Measurements from ENCODE around the gene LIN28A. TPM values are rescaled to one million over a fixed set of nuclear protein-coding genes. Genes with fewer than 3 reads are reported as not detected.

The LIN28A gene
- total RNA-seq, 6 experiments from 2014 or later: 0.09 TPM; not detected in 5

DNA sequence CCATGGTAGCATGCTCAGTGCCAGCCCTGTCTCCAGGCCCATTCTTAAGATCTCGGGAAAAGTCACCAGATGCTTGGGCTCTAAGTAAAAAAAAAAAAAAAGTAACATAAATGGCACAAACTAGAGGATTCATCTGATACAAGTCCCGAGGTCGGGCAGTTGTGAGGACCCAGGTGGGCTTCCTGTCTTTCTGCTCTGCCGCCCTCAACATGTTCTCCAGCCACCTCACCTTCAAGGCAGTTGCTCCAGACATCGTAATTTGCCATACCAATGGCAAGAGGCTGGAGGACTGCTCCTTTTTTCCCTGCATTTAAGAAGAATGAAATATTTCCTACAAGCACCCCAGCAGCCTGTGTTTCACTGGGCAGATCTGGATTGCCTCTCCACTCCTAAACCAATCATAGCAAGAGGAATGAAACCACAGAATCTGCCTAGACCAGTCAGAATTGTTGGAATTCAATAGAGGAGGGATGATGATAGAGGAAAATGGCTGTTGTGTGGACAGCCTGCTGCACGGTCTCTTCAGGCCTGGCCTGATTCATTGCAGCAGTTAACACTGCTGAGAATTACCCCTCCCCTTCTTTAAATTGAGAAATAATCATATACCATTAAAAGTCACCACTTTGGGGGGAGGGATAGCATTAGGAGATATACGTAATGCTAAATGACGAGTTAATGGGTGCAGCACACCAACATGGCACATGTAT lies 67.0 kb downstream of the LIN28A start:
- peaks cover 0 to 17% (median 4%) of the 10 kb centered on the region in 4 donors for H3K4me1 ChIP-seq
- H3K9me3 ChIP-seq: no peaks in the 10 kb centered on the region
- ATAC-seq (no peak), DNase-seq (no peak)
- H3K27me3 ChIP-seq: no peaks in the 10 kb centered on the region
- H3K27ac ChIP-seq: no peak overlapping the region
- intact Hi-C loops (cut with DNase I): no loop called here
- WGBS (ENCODE audit: insufficient coverage, low coverage, low lambda C conversion rate, missing lambda C conversion rate): 83% methylated on average over 8 of the region's 8 CpGs
- TF ChIP-seq, protein P1, sequence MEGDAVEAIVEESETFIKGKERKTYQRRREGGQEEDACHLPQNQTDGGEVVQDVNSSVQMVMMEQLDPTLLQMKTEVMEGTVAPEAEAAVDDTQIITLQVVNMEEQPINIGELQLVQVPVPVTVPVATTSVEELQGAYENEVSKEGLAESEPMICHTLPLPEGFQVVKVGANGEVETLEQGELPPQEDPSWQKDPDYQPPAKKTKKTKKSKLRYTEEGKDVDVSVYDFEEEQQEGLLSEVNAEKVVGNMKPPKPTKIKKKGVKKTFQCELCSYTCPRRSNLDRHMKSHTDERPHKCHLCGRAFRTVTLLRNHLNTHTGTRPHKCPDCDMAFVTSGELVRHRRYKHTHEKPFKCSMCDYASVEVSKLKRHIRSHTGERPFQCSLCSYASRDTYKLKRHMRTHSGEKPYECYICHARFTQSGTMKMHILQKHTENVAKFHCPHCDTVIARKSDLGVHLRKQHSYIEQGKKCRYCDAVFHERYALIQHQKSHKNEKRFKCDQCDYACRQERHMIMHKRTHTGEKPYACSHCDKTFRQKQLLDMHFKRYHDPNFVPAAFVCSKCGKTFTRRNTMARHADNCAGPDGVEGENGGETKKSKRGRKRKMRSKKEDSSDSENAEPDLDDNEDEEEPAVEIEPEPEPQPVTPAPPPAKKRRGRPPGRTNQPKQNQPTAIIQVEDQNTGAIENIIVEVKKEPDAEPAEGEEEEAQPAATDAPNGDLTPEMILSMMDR (IDR thresholded peaks at IDR 0.05): no peak
- no peak for TF ChIP-seq POLR2A (IDR thresholded peaks at IDR 0.05)
- H3K4me3 ChIP-seq: no peak overlapping the region
- peaks cover 0 to 35% (median under 1%) of the 10 kb centered on the region in 4 donors for H3K36me3 ChIP-seq

DNA sequence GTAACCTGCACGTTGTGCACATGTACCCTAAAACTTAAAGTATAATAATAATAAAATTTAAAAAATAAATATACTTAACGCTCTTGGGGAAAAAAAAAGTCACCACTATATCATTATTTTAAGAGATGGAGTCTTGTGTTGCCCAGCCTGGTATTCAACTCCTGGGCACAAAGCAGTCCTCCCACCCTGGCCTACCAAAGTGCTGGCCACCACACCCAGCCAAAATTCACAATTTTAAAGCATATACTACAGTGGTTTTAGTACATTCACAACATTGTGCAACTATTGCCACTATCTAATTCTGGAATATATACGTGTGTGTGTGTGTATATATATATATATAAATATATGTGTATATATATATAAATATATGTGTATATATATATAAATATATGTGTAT lies 67.5 kb downstream of the LIN28A start:
- Histone ChIP-seq H3K9me3 (no peaks in the 10 kb centered on the region), H3K27ac (no peak overlapping the region), H3K4me3 (no peak overlapping the region), H3K27me3 (no peaks in the 10 kb centered on the region), H3K36me3 (peaks cover 0 to 35% (median under 1%) of the 10 kb centered on the region in 4 donors), H3K4me1 (peaks cover 0 to 17% (median 4%) of the 10 kb centered on the region in 4 donors)
- intact Hi-C loops (cut with DNase I): no loop called here
- no peak for TF ChIP-seq POLR2A (IDR thresholded peaks at IDR 0.05)
- TF ChIP-seq, protein P1 (IDR thresholded peaks at IDR 0.05): no peak
- WGBS (ENCODE audit: insufficient coverage, low coverage, low lambda C conversion rate, missing lambda C conversion rate): 83% methylated on average over 3 of the region's 3 CpGs
- ATAC-seq: no peak
- DNase-seq: no peak

DNA sequence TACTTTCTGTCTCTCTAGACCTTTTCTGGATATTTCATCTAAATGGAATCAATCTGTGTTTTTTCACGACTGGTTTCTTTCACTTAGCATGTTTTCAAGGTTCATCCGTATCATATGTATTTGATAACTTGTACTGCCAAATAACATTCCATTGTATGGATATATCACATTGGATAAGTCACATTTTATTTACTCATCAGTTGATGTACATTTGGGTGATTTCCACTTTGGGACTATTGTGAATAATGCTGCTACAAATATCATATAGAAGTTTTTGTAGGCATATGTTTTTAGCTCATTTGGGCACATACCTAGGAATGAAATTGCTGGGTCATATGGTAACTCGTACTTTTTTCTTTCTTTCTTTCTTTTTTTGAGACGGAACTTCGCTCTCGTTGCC lies 68.4 kb downstream of the LIN28A start:
- H3K27ac ChIP-seq: no peak overlapping the region
- TF ChIP-seq POLR2A (IDR thresholded peaks at IDR 0.05): no peak
- TF ChIP-seq, protein P1 (IDR thresholded peaks at IDR 0.05): no peak
- no peak overlapping the region for H3K4me3 ChIP-seq
- DNase-seq (no peak), ATAC-seq (no peak)
- peaks cover 0 to 29% (median under 1%) of the 10 kb centered on the region in 4 donors for H3K36me3 ChIP-seq
- no peaks in the 10 kb centered on the region for H3K9me3 ChIP-seq
- H3K27me3 ChIP-seq: no peaks in the 10 kb centered on the region
- peaks cover 0 to 9% (median under 1%) of the 10 kb centered on the region in 4 donors for H3K4me1 ChIP-seq
- WGBS (ENCODE audit: insufficient coverage, low coverage, low lambda C conversion rate, missing lambda C conversion rate): 94% methylated on average over 6 of the region's 6 CpGs
- intact Hi-C loops (cut with DNase I): no loop called here

Other genes starting within 250 kb of the LIN28A start
- not detected for gene C1orf232, start 241.9 kb upstream of the LIN28A start, total RNA-seq
- 10 to 100 TPM; 16.8 to 39.6 (median 20.7) TPM for gene ZNF593, start 240.9 kb upstream of the LIN28A start, total RNA-seq
- not detected for gene ZNF593OS, start 239.0 kb upstream of the LIN28A start, total RNA-seq
- 1 to 10 TPM in 4 of 6 experiments, under 1 TPM in 2; 0.72 to 1.4 (median 1.1) TPM for gene CNKSR1, start 233.3 kb upstream of the LIN28A start, total RNA-seq
- gene CATSPER4, start 220.2 kb upstream of the LIN28A start, total RNA-seq: not detected
- 1 to 10 TPM; 5.2 to 7.8 (median 5.8) TPM for gene CEP85, start 176.6 kb upstream of the LIN28A start, total RNA-seq
- gene SH3BGRL3, start 130.7 kb upstream of the LIN28A start, total RNA-seq: 10 to 100 TPM; 26.3 to 61.8 (median 34.9) TPM
- 10 to 100 TPM in 1 of 6 experiments, 1 to 10 TPM in 5; 4.3 to 11.3 (median 7.0) TPM for gene UBXN11, start 104.2 kb upstream of the LIN28A start, total RNA-seq
- gene CD52, start 92.9 kb upstream of the LIN28A start, total RNA-seq: 10 to 100 TPM in 2 of 6 experiments, 1 to 10 TPM in 4; 2.8 to 17.6 (median 8.5) TPM
- gene CRYBG2, start 56.7 kb upstream of the LIN28A start, total RNA-seq: 1 to 10 TPM in 2 of 6 experiments, under 1 TPM in 1, not detected in 3; 0.81 to 1.9 (median 1.7) TPM
- gene ZNF683, start 38.1 kb upstream of the LIN28A start, total RNA-seq: under 1 TPM in 1 of 6 experiments, not detected in 5; 0.19 TPM
- gene DHDDS, start 21.5 kb downstream of the LIN28A start, total RNA-seq: 10 to 100 TPM; 20.0 to 48.6 (median 24.9) TPM
- gene HMGN2, start 61.6 kb downstream of the LIN28A start, total RNA-seq: 10 to 100 TPM; 64.1 to 99.6 (median 83.6) TPM
- gene RPS6KA1, start 118.9 kb downstream of the LIN28A start, total RNA-seq: 10 to 100 TPM in 4 of 6 experiments, 1 to 10 TPM in 2; 6.2 to 42.6 (median 20.9) TPM

Data from right lobe of liver (tissue), 6 donors.